ENCODE measurements around the gene LMOD3. TPM values are rescaled to one million over a fixed set of nuclear protein-coding genes. Genes with fewer than 3 reads are reported as not detected.

LMOD3 gene
- total and polyA plus RNA-seq, 2 of the 8 experiments (the other 6 are each of a cell fraction or from before 2014, with no cell fraction given) = not detected

DNA sequence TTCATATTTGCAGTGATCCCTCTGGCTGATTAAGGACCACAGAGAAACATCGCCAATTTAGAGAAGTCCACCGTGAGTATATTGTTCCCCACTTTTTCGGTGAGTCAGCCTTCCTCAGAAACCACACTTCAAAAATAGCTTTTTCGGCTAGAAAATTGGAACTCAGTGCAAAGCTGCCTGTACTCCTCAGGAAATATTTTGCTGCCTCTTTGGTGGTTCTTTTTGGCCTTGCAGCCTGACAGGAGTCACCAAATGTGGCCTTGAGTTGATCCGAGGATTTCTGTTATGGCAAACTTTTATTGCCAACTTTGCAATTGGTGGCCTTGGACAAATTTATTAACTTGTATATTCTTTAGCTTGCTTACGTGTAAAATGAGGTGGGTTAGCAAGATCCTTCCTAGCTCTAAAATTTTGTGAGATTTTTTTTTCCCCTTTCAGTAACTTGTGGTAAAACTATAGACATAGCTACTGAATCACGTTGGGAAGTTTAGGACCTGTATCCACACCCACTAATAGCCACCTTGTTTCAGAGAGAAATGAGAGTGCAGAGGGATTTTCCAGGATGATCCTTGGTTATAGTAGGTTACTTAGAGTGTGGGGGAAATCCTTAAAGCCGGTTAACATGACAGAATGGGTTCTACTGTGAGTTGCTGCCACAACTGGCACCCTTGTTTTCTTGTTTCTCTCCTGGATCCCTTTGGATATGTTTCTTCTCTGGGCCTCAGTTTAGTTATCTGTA, 27.8 kb downstream of the LMOD3 start:
- no peak overlapping the region for H4K91ac ChIP-seq (replicated peaks; ENCODE audit: insufficient read length, low read length)
- no peak overlapping the region for H2AK5ac ChIP-seq (ENCODE audit: low read depth, low read length)
- ChIA-PET POLR2A (ENCODE audit: partially characterized antibody) (no interaction called here), CTCF (ENCODE audit: partially characterized antibody) (interaction anchor here (0.7 to 2.0 kb wide), 3 partner anchors 11 to 26 kb away, joined by 3 to 9 read pairs (median 3); no protein-coding TSS in a partner anchor)
- no peaks in the 10 kb centered on the region for H3K23me2 ChIP-seq (ENCODE audit: low read depth, low read length)
- H3K36me3 ChIP-seq (ENCODE audit: control insufficient read depth in 2 of 4, insufficient read depth in 4 of 4, low read length in 3 of 4) = no peaks in the 10 kb centered on the region
- no peak overlapping the region for H3K27ac ChIP-seq (ENCODE audit: low read depth, low read length)
- no peak for DNase-seq (ENCODE audit: low read depth in 1 of 2, low spot score in 2 of 2)
- no peaks in the 10 kb centered on the region for H3K27me3 ChIP-seq (replicated peaks in 1 of 4; ENCODE audit: control insufficient read depth in 3 of 4, extremely low read depth in 1 of 4, insufficient read depth in 3 of 4, low read length in 3 of 4)
- no peak overlapping the region for H2BK15ac ChIP-seq (ENCODE audit: low read length)
- H3K56ac ChIP-seq (replicated peaks; ENCODE audit: insufficient read length, low read depth, low read length) = no peak overlapping the region
- H3K18ac ChIP-seq (ENCODE audit: extremely low read depth, low read length) = no peak overlapping the region
- H2BK5ac ChIP-seq (ENCODE audit: low read depth, low read length) = no peak overlapping the region
- TF ChIP-seq SIN3A (conservative IDR thresholded peaks at IDR 0.05 in 1 of 2, IDR thresholded peaks at IDR 0.05 in 1 of 2; ENCODE audit: low read depth in 1 of 2, low read length in 2 of 2) = no peak
- TF ChIP-seq KDM4A (IDR thresholded peaks at IDR 0.05; ENCODE audit: low read depth, low read length, severe bottlenecking) = no peak
- no peak for TF ChIP-seq CBX8 (IDR thresholded peaks at IDR 0.05; ENCODE audit: borderline replicate concordance, low read depth, low read length)
- TF ChIP-seq JUND (IDR thresholded peaks at IDR 0.05; ENCODE audit: low read length) = no peak
- TF ChIP-seq MAX (IDR thresholded peaks at IDR 0.05) = no peak
- no peak for TF ChIP-seq HDAC2 (IDR thresholded peaks at IDR 0.05; ENCODE audit: borderline replicate concordance in 1 of 2, low read depth in 2 of 2, low read length in 2 of 2)
- no peak for TF ChIP-seq POLR2A (IDR thresholded peaks at IDR 0.05; ENCODE audit: control extremely low read depth in 1 of 2, low read depth in 2 of 2, low read length in 2 of 2)
- no peak for TF ChIP-seq KDM1A (IDR thresholded peaks at IDR 0.05; ENCODE audit: borderline replicate concordance, low read length)
- peaks cover 0 to 7% (median 2%) of the 10 kb centered on the region in 4 experiments; a peak in 3 of 7 replicates for H3K4me1 ChIP-seq (replicated peaks in 1 of 4; ENCODE audit: control insufficient read depth in 3 of 4, insufficient read depth in 4 of 4, low read length in 3 of 4)
- no peaks in the 10 kb centered on the region for H3K79me2 ChIP-seq (ENCODE audit: control insufficient read depth in 1 of 2, insufficient read depth in 2 of 2, low read length in 2 of 2)
- no peak overlapping the region for H2BK12ac ChIP-seq (ENCODE audit: low read depth, low read length)
- no peak overlapping the region for H3K4me2 ChIP-seq (ENCODE audit: insufficient read depth in 1 of 2, low read depth in 2 of 2, low read length in 2 of 2)
- H4K20me1 ChIP-seq (replicated peaks in 1 of 2; ENCODE audit: control insufficient read depth in 1 of 2, insufficient read depth in 2 of 2, low read length in 2 of 2) = no peaks in the 10 kb centered on the region
- H3K9ac ChIP-seq (replicated peaks in 1 of 4; ENCODE audit: extremely low read depth in 1 of 4, low read depth in 3 of 4, low read length in 3 of 4) = no peak overlapping the region
- no peak overlapping the region for H2BK20ac ChIP-seq (ENCODE audit: low read length)
- WGBS, 2 experiments (ENCODE audit: extremely low coverage in 1 of 2, insufficient coverage in 1 of 2, insufficient read length in 1 of 2, insufficient replicate concordance in 2 of 2, low coverage in 1 of 2, low lambda C conversion rate in 2 of 2, missing lambda C conversion rate in 1 of 2) = 88% methylated on average over 8 of the region's 8 CpGs; no CpG with 5 or more reads in 1 of the 2 experiments
- no peak overlapping the region for H3K4ac ChIP-seq (replicated peaks; ENCODE audit: insufficient read length, low read depth, low read length)
- no peak overlapping the region for H4K8ac ChIP-seq (ENCODE audit: extremely low read depth, insufficient read depth, low read length)
- H3K4me3 ChIP-seq (ENCODE audit: extremely low read depth in 1 of 4, insufficient read depth in 2 of 4, low read depth in 3 of 4, low read length in 4 of 4) = no peak overlapping the region
- H4K5ac ChIP-seq (ENCODE audit: insufficient read length, low read depth, low read length) = no peak overlapping the region
- H2BK120ac ChIP-seq (replicated peaks; ENCODE audit: low read depth, low read length) = no peak overlapping the region
- H2AFZ ChIP-seq (ENCODE audit: low read length) = no peak overlapping the region
- H3K79me1 ChIP-seq (ENCODE audit: low read depth, low read length) = no peaks in the 10 kb centered on the region
- no peak overlapping the region for H3K14ac ChIP-seq (ENCODE audit: insufficient read length)
- no peak overlapping the region for H3K23ac ChIP-seq (ENCODE audit: insufficient read length)
- H3K9me3 ChIP-seq (ENCODE audit: insufficient read depth in 2 of 2, low read depth in 1 of 2, low read length in 1 of 2) = no peaks in the 10 kb centered on the region
- no peak for FAIRE-seq

All from H1 (cell line).